Measurements from ENCODE around the gene TSC22D3. TPM values are rescaled to one million over a fixed set of nuclear protein-coding genes. Genes with fewer than 3 reads are reported as not detected.
A peak's percentile ranks its signal among the peaks of the same experiment; 100 is the strongest.

Gene TSC22D3
- total and polyA plus RNA-seq, 2 donors (not counting 1 experiment from before 2014, with no cell fraction given): 447 to 3,050 TPM

GRCh38 chrX:107716118-107716684 lies 59.4 kb downstream of the TSC22D3 start:
- Mint-ChIP-seq H3K4me3 (peak overlapping the region; percentile 97), H3K9me3 (ENCODE audit: insufficient read depth) (no peaks in the 10 kb centered on the region), H3K27me3 (no peaks in the 10 kb centered on the region), H3K4me1 (peaks cover 73% of the 10 kb centered on the region), H3K27ac (peak overlapping the region; percentile 100)
- WGBS (ENCODE audit: insufficient coverage): under 1% methylated on average over 27 of the region's 52 CpGs
- DNase-seq (peak; percentile 40), ATAC-seq (ENCODE audit: low read depth) (peak; percentile 1)
- peak overlapping the region; percentile 81 to 96 (median 91) for H3K4me3 ChIP-seq (ENCODE audit: control extremely low read depth in 1 of 5, extremely low read depth in 1 of 5, insufficient read depth in 1 of 5, low read depth in 2 of 5, low read length in 4 of 5)
- H3K27me3 ChIP-seq (replicated peaks in 1 of 4; ENCODE audit: control extremely low read depth in 1 of 4, control insufficient read depth in 3 of 4, insufficient read depth in 4 of 4, low read length in 3 of 4): no peaks in the 10 kb centered on the region
- peaks cover 18% of the 10 kb centered on the region for H3K79me2 ChIP-seq (ENCODE audit: control insufficient read depth, insufficient read depth, low read length)
- H3K4me1 ChIP-seq (ENCODE audit: control insufficient read depth in 2 of 2, insufficient read depth in 2 of 2, low read length in 2 of 2): peaks cover 64 to 85% of the 10 kb centered on the region in 2 donors
- ChIA-PET POLR2A (interaction anchor here (0.7 to 13.1 kb wide), 8 partner anchors 25 to 88 kb away, joined by 3 to 375 read pairs (median 6); partner anchors contain the start of genes NCBP2L, PRPS1 and TSC22D3), CTCF (interaction anchor here (0.9 to 13.4 kb wide), 7 partner anchors 14 to 88 kb away, joined by 4 to 318 read pairs (median 9); partner anchors contain the start of genes NCBP2L, PRPS1 and TSC22D3)
- H2AFZ ChIP-seq (ENCODE audit: insufficient read depth, low read depth, low read length, poor library complexity, severe bottlenecking): no peak overlapping the region
- peak overlapping the region; percentile 78 for H3K4me2 ChIP-seq (replicated peaks; ENCODE audit: low read depth, low read length, poor library complexity, severe bottlenecking)
- peaks cover 0 to 32% of the 10 kb centered on the region in 2 experiments for H3K36me3 ChIP-seq (replicated peaks in 1 of 2; ENCODE audit: control extremely low read depth in 1 of 2, control insufficient read depth in 1 of 2, extremely low read depth in 1 of 2, insufficient read depth in 2 of 2, low read length in 1 of 2)
- intact Hi-C loops (cut with micrococcal nuclease): loop anchor here (5.0 kb wide), 1 partner anchor 59 kb away; no protein-coding TSS in a partner anchor
- peak overlapping the region; percentile 99 for H3K9ac ChIP-seq (ENCODE audit: low read length)
- peaks cover 30% of the 10 kb centered on the region for H4K20me1 ChIP-seq (ENCODE audit: control insufficient read depth, insufficient read depth, low read length, poor library complexity, severe bottlenecking)
- TF ChIP-seq, protein P1, sequence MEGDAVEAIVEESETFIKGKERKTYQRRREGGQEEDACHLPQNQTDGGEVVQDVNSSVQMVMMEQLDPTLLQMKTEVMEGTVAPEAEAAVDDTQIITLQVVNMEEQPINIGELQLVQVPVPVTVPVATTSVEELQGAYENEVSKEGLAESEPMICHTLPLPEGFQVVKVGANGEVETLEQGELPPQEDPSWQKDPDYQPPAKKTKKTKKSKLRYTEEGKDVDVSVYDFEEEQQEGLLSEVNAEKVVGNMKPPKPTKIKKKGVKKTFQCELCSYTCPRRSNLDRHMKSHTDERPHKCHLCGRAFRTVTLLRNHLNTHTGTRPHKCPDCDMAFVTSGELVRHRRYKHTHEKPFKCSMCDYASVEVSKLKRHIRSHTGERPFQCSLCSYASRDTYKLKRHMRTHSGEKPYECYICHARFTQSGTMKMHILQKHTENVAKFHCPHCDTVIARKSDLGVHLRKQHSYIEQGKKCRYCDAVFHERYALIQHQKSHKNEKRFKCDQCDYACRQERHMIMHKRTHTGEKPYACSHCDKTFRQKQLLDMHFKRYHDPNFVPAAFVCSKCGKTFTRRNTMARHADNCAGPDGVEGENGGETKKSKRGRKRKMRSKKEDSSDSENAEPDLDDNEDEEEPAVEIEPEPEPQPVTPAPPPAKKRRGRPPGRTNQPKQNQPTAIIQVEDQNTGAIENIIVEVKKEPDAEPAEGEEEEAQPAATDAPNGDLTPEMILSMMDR (IDR thresholded peaks at IDR 0.05): no peak
- no peak for TF ChIP-seq EZH2 (IDR thresholded peaks at IDR 0.05; ENCODE audit: borderline replicate concordance, insufficient read depth, low read depth, low read length, poor library complexity, severe bottlenecking)
- H3K9me3 ChIP-seq (ENCODE audit: control extremely low read depth in 1 of 3, control insufficient read depth in 2 of 3, insufficient read depth in 1 of 3, low read length in 2 of 3): no peaks in the 10 kb centered on the region
- peak overlapping the region; percentile 99 for H3K27ac ChIP-seq (ENCODE audit: low read length in 2 of 2)
